ENCODE data around the gene PPFIA1.

PPFIA1 gene

GRCh38 chr11:70410276-70411205, 140.1 kb downstream of the PPFIA1 start:
- no peaks in the 10 kb centered on the region for H4K20me1 ChIP-seq (ENCODE audit: low read depth, low read length)
- H3K4me2 ChIP-seq (ENCODE audit: low read depth, low read length, poor library complexity, severe bottlenecking), result no peak overlapping the region
- no peaks in the 10 kb centered on the region for H3K79me2 ChIP-seq (ENCODE audit: insufficient read depth, low read length)
- no peak overlapping the region for H2AFZ ChIP-seq (ENCODE audit: low read depth, low read length, severe bottlenecking)
- H3K9me2 ChIP-seq (replicated peaks; ENCODE audit: insufficient read depth, low read length), result no peaks in the 10 kb centered on the region
- TF ChIP-seq CTCF (IDR thresholded peaks at IDR 0.05; ENCODE audit: insufficient read depth, low read length, poor library complexity, severe bottlenecking) (no peak), EZH2phosphoT487 (conservative IDR thresholded peaks at IDR 0.05; ENCODE audit: low read length) (no peak)
- H3K9ac ChIP-seq (ENCODE audit: low read length), result no peak overlapping the region
- no peaks in the 10 kb centered on the region for H3F3A ChIP-seq (ENCODE audit: insufficient read depth)
- H3K27me3 ChIP-seq (ENCODE audit: low read length), result no peaks in the 10 kb centered on the region
- H3K4me3 ChIP-seq (ENCODE audit: insufficient read depth, low read length, poor library complexity, severe bottlenecking), result no peak overlapping the region
- no peak overlapping the region for H3K27ac ChIP-seq (ENCODE audit: low read depth, low read length)
- H3K36me3 ChIP-seq (ENCODE audit: low read length), result no peaks in the 10 kb centered on the region
- H3K9me3 ChIP-seq (ENCODE audit: insufficient read depth, low read length), result no peaks in the 10 kb centered on the region

GRCh38 chr11:70411713-70412452, 141.4 kb downstream of the PPFIA1 start:
- no peaks in the 10 kb centered on the region for H3K79me2 ChIP-seq (ENCODE audit: insufficient read depth, low read length)
- H3K9ac ChIP-seq (ENCODE audit: low read length), result no peak overlapping the region
- no peaks in the 10 kb centered on the region for H3K9me3 ChIP-seq (ENCODE audit: insufficient read depth, low read length)
- no peaks in the 10 kb centered on the region for H4K20me1 ChIP-seq (ENCODE audit: low read depth, low read length)
- H3K27me3 ChIP-seq (ENCODE audit: low read length), result no peaks in the 10 kb centered on the region
- H3K36me3 ChIP-seq (ENCODE audit: low read length), result no peaks in the 10 kb centered on the region
- TF ChIP-seq CTCF (IDR thresholded peaks at IDR 0.05; ENCODE audit: insufficient read depth, low read length, poor library complexity, severe bottlenecking) (no peak), EZH2phosphoT487 (conservative IDR thresholded peaks at IDR 0.05; ENCODE audit: low read length) (no peak)
- H3K27ac ChIP-seq (ENCODE audit: low read depth, low read length), result no peak overlapping the region
- no peaks in the 10 kb centered on the region for H3F3A ChIP-seq (ENCODE audit: insufficient read depth)
- H3K4me3 ChIP-seq (ENCODE audit: insufficient read depth, low read length, poor library complexity, severe bottlenecking), result no peak overlapping the region
- H3K4me2 ChIP-seq (ENCODE audit: low read depth, low read length, poor library complexity, severe bottlenecking), result no peak overlapping the region
- H3K9me2 ChIP-seq (replicated peaks; ENCODE audit: insufficient read depth, low read length), result no peaks in the 10 kb centered on the region
- H2AFZ ChIP-seq (ENCODE audit: low read depth, low read length, severe bottlenecking), result no peak overlapping the region

GRCh38 chr11:70413151-70413550, 142.7 kb downstream of the PPFIA1 start:
- Histone ChIP-seq H3K4me3 (ENCODE audit: insufficient read depth, low read length, poor library complexity, severe bottlenecking) (no peak overlapping the region), H3F3A (ENCODE audit: insufficient read depth) (no peaks in the 10 kb centered on the region), H3K36me3 (ENCODE audit: low read length) (no peaks in the 10 kb centered on the region), H3K9ac (ENCODE audit: low read length) (no peak overlapping the region), H3K27me3 (ENCODE audit: low read length) (no peaks in the 10 kb centered on the region), H4K20me1 (ENCODE audit: low read depth, low read length) (no peaks in the 10 kb centered on the region), H3K27ac (ENCODE audit: low read depth, low read length) (no peak overlapping the region), H3K4me2 (ENCODE audit: low read depth, low read length, poor library complexity, severe bottlenecking) (no peak overlapping the region), H3K79me2 (ENCODE audit: insufficient read depth, low read length) (no peaks in the 10 kb centered on the region), H3K9me3 (ENCODE audit: insufficient read depth, low read length) (no peaks in the 10 kb centered on the region), H2AFZ (ENCODE audit: low read depth, low read length, severe bottlenecking) (no peak overlapping the region), H3K9me2 (replicated peaks; ENCODE audit: insufficient read depth, low read length) (no peaks in the 10 kb centered on the region)
- no peak for TF ChIP-seq CTCF (IDR thresholded peaks at IDR 0.05; ENCODE audit: insufficient read depth, low read length, poor library complexity, severe bottlenecking)
- no peak for TF ChIP-seq EZH2phosphoT487 (conservative IDR thresholded peaks at IDR 0.05; ENCODE audit: low read length)
